ENCODE results near the gene C17orf107.

GRCh38 chr17:4852567-4853207 is 46.6 kb upstream of the C17orf107 start:
- no peak for TF ChIP-seq REST (IDR thresholded peaks at IDR 0.05; ENCODE audit: insufficient replicate concordance, low read depth)
- TF ChIP-seq POLR2AphosphoS5 (IDR thresholded peaks at IDR 0.05; ENCODE audit: low read depth) = no peak
- TF ChIP-seq CTCF (IDR thresholded peaks at IDR 0.05; ENCODE audit: insufficient read depth, low read length) = no peak
- no peak for TF ChIP-seq GABPA (IDR thresholded peaks at IDR 0.05; ENCODE audit: low read depth)
- TF ChIP-seq SPI1 (IDR thresholded peaks at IDR 0.05; ENCODE audit: borderline replicate concordance, low read depth) = no peak

All from HL-60 (cell line).